K562 (cell line): ENCODE results near the gene CNPY4. TPM values are rescaled to one million over a fixed set of nuclear protein-coding genes. Genes with fewer than 3 reads are reported as not detected.

Experiments
- ARID3A ChIP-seq: IDR thresholded peaks from 2 replicates; pipeline ENCODE4 v1.6.1; 2012; ENCODE audit warnings: low read depth, low read length, improper control_type of control experiment, borderline replicate concordance
- CLOCK ChIP-seq: fragments of 250-450 bp; sonication (Bioruptor Pico); IDR thresholded peaks from 2 replicates; pipeline ENCODE4 v1.4.0; 2020; ENCODE audit warnings: mild to moderate bottlenecking, moderate library complexity, borderline replicate concordance
- HDAC6 ChIP-seq: IDR thresholded peaks from 2 replicates; pipeline ENCODE4 v1.6.1; 2012; ENCODE audit warnings: low read depth, mild to moderate bottlenecking, control low read depth, inconsistent platforms, low read length, moderate library complexity
- MYBL2 ChIP-seq, 2 experiments: fragments of 450-650 bp in 1 of 2; sonication (generic) in 1 of 2; formaldehyde crosslinking in 1 of 2; IDR thresholded peaks; 2 replicates each; pipeline versions ENCODE4 v1.6.1 to v1.8.1; 2017 to 2022; ENCODE audit warnings: borderline replicate concordance in 1 of 2, inconsistent platforms in 1 of 2, low read depth in 1 of 2, mild to moderate bottlenecking in 1 of 2, missing genetic modification reagents in 1 of 2, moderate library complexity in 1 of 2
- NONO ChIP-seq, 2 experiments: fragments of 200-400 bp in 1 of 2; fragments of 450-650 bp in 1 of 2; formaldehyde crosslinking in 1 of 2; IDR thresholded peaks; 2 replicates each; pipeline ENCODE4 v1.6.1; 2017; ENCODE audit warnings: low read depth in 2 of 2, mild to moderate bottlenecking in 2 of 2, moderate library complexity in 2 of 2, low read length in 1 of 2
- NR2C2 ChIP-seq, 2 experiments: fragments of 200-800 bp in 1 of 2; sonication (Bioruptor generic) in 1 of 2; sonication (generic) in 1 of 2; formaldehyde crosslinking in 1 of 2; IDR thresholded peaks; 2 replicates each; pipeline versions ENCODE4 v1.6.1 to v1.8.0; 2016 to 2022; ENCODE audit warnings: mild to moderate bottlenecking in 1 of 2, missing compliant biosample characterization in 1 of 2, missing genetic modification characterization in 1 of 2, missing genetic modification reagents in 1 of 2
- PCBP2 ChIP-seq: fragments of 200-400 bp; formaldehyde crosslinking; IDR thresholded peaks from 2 replicates; pipeline ENCODE4 v1.6.1; 2018; ENCODE audit warnings: low read length, low read depth, mild to moderate bottlenecking, moderate library complexity; ENCODE audit not compliant: poor library complexity, severe bottlenecking
- POLR2H ChIP-seq: IDR thresholded peaks from 2 replicates; pipeline ENCODE4 v1.6.1; 2016; ENCODE audit warnings: missing genetic modification characterization, low read depth, mild to moderate bottlenecking, control low read depth, missing compliant biosample characterization, moderate library complexity
- ZBTB17 ChIP-seq: fragments of 450-650 bp; formaldehyde crosslinking; IDR thresholded peaks from 2 replicates; pipeline ENCODE4 v1.4.0; 2020; ENCODE audit warnings: mild to moderate bottlenecking
- ZNF277 ChIP-seq: fragments of 250-450 bp; sonication (Bioruptor Pico); IDR thresholded peaks from 2 replicates; pipeline ENCODE4 v1.8.0; 2022; ENCODE audit warnings: inconsistent platforms, mild to moderate bottlenecking, moderate library complexity, borderline replicate concordance
- ZNF75A ChIP-seq: fragments of 450-650 bp; formaldehyde crosslinking; IDR thresholded peaks from 2 replicates; pipeline ENCODE4 v1.4.0; 2020; ENCODE audit warnings: mild to moderate bottlenecking
- polyA plus RNA-seq, 8 experiments: library from polyadenylated mRNA; depleted of rRNA in 4 of 8; stranded (reverse) in 5 of 8; unstranded in 3 of 8; fragments of >200 nt; fragmentation: Nextera tagmentation in 2 of 8; fragmentation: Illumina TruSeq in 1 of 8; extraction: Ambion mirVana in 2 of 8; extraction: Trizol in 1 of 8; gene quantifications; 2 replicates each; pipeline versions ENCODE4 v1.2.1 to v1.2.3, GENCODE V29; 2011 to 2014; ENCODE audit warnings: inconsistent platforms in 1 of 8, missing spikeins in 1 of 8
- total RNA-seq, 7 experiments: library from RNA; depleted of rRNA in 6 of 7; stranded (reverse); fragments of >200 nt in 6 of 7; fragmentation: Illumina TruSeq in 2 of 7; extraction: Trizol in 2 of 7; gene quantifications; 2 replicates each; pipeline versions ENCODE4 v1.2.1 to v1.2.3, GENCODE V29; 2011 to 2021; ENCODE audit warnings: low replicate concordance in 1 of 7
- TF ChIP-seq, protein P1 (sequence below): fragments of 450-650 bp; IDR thresholded peaks from 2 replicates; pipeline ENCODE4 v1.6.1; 2018; ENCODE audit not compliant: partially characterized antibody
- TF ChIP-seq, protein P2 (sequence below): fragments of 450-650 bp; formaldehyde crosslinking; IDR thresholded peaks from 2 replicates; pipeline ENCODE4 v1.4.0; 2022; ENCODE audit warnings: missing genetic modification characterization

The CNPY4 gene
- total and polyA plus RNA-seq, 9 of the 15 experiments (the other 6 are each of a cell fraction or from before 2014, with no cell fraction given): 1.9 to 11.2 (median 7.0) TPM

- TF ChIP-seq, protein P1, sequence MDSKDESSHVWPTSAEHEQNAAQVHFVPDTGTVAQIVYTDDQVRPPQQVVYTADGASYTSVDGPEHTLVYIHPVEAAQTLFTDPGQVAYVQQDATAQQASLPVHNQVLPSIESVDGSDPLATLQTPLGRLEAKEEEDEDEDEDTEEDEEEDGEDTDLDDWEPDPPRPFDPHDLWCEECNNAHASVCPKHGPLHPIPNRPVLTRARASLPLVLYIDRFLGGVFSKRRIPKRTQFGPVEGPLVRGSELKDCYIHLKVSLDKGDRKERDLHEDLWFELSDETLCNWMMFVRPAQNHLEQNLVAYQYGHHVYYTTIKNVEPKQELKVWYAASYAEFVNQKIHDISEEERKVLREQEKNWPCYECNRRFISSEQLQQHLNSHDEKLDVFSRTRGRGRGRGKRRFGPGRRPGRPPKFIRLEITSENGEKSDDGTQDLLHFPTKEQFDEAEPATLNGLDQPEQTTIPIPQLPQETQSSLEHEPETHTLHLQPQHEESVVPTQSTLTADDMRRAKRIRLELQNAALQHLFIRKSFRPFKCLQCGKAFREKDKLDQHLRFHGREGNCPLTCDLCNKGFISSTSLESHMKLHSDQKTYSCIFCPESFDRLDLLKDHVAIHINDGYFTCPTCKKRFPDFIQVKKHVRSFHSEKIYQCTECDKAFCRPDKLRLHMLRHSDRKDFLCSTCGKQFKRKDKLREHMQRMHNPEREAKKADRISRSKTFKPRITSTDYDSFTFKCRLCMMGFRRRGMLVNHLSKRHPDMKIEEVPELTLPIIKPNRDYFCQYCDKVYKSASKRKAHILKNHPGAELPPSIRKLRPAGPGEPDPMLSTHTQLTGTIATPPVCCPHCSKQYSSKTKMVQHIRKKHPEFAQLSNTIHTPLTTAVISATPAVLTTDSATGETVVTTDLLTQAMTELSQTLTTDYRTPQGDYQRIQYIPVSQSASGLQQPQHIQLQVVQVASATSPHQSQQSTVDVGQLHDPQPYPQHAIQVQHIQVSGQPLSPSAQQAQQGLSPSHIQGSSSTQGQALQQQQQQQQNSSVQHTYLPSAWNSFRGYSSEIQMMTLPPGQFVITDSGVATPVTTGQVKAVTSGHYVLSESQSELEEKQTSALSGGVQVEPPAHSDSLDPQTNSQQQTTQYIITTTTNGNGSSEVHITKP: peak; percentile 8
- TF ChIP-seq NONO (IDR thresholded peaks at IDR 0.05; ENCODE audit: low read depth in 2 of 2, low read length in 1 of 2) (no peak), ZNF75A (CRISPR knock-in tag) (no peak), ZNF277 (CRISPR knock-in tag) (no peak), MYBL2 (IDR thresholded peaks at IDR 0.05; ENCODE audit: low read depth) (no peak; the same call in 1 of the 2 replicates), MYBL2 (CRISPR knock-in tag; IDR thresholded peaks at IDR 0.05; ENCODE audit: borderline replicate concordance) (no peak), POLR2H (tag) (peak; percentile 43; the same call in 1 of the 2 replicates), ARID3A (no peak), PCBP2 (no peak), ZBTB17 (CRISPR knock-in tag) (0 out of 2 replicates have a peak, but pooled peaks have one; percentile 22), NR2C2 (CRISPR knock-in tag; IDR thresholded peaks at IDR 0.05) (no peak), NR2C2 (tag; IDR thresholded peaks at IDR 0.05) (no peak), CLOCK (CRISPR knock-in tag) (peak; percentile 63; the same call in 1 of the 2 replicates), HDAC6 (no peak)
- TF ChIP-seq, protein P2, sequence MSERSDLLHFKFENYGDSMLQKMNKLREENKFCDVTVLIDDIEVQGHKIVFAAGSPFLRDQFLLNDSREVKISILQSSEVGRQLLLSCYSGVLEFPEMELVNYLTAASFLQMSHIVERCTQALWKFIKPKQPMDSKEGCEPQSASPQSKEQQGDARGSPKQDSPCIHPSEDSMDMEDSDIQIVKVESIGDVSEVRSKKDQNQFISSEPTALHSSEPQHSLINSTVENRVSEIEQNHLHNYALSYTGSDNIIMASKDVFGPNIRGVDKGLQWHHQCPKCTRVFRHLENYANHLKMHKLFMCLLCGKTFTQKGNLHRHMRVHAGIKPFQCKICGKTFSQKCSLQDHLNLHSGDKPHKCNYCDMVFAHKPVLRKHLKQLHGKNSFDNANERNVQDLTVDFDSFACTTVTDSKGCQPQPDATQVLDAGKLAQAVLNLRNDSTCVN (CRISPR knock-in tag): peak; percentile 93
Measured at GRCh38 chr7:100148559-100149328, 29.3 kb downstream of the CNPY4 start, which contains the start of gene LAMTOR4 (continued).
